Fibroblast of lung (primary cell): Measurements from ENCODE around the gene SLC6A12. TPM values are rescaled to one million over a fixed set of nuclear protein-coding genes. Genes with fewer than 3 reads are reported as not detected.

ENCODE experiments used
- DNase-seq, 2 donors: peaks; one replicate each; pipeline versions ENCODE4 v3.0.0 to v3.0.0-alpha.2; 2010; ENCODE audit warnings: low read depth in 2 of 2
- H2AFZ ChIP-seq: 2 replicates; pipeline ENCODE4 v1.5.1; 2012; ENCODE audit warnings: low read length, control low read depth, inconsistent platforms
- H3K27ac ChIP-seq: 2 replicates; pipeline ENCODE4 v1.5.1; 2011; ENCODE audit warnings: low read length, control low read depth; ENCODE audit not compliant: insufficient read depth
- H3K27me3 ChIP-seq: 2 replicates; pipeline ENCODE4 v1.5.1; 2011; ENCODE audit warnings: mild to moderate bottlenecking, low read length; ENCODE audit not compliant: control insufficient read depth, insufficient read depth
- H3K36me3 ChIP-seq: 2 replicates; pipeline ENCODE4 v1.5.1; 2011; ENCODE audit warnings: low read length; ENCODE audit not compliant: control insufficient read depth, insufficient read depth
- H3K4me1 ChIP-seq: 2 replicates; pipeline ENCODE4 v1.5.1; 2011; ENCODE audit warnings: low read length; ENCODE audit not compliant: control insufficient read depth, insufficient read depth; ENCODE audit errors: extremely low read depth
- H3K4me2 ChIP-seq: 2 replicates; pipeline ENCODE4 v1.5.1; 2011; ENCODE audit warnings: low read length, control low read depth; ENCODE audit not compliant: insufficient read depth; ENCODE audit errors: extremely low read depth
- H3K4me3 ChIP-seq, 4 experiments: fragments of 200-600 bp in 1 of 4; sonication (generic) in 1 of 4; replicated peaks in 1 of 4; 2 replicates each; pipeline ENCODE4 v1.5.1; 2011 to 2016; ENCODE audit warnings: low read length in 4 of 4, low read depth in 3 of 4, mild to moderate bottlenecking in 3 of 4, control low read depth in 2 of 4, inconsistent platforms in 1 of 4, mixed read lengths in 1 of 4; ENCODE audit not compliant: insufficient read depth in 1 of 4; ENCODE audit errors: control extremely low read depth in 1 of 4
- H3K79me2 ChIP-seq: 2 replicates; pipeline ENCODE4 v1.5.1; 2012; ENCODE audit warnings: mild to moderate bottlenecking, low read length, inconsistent platforms; ENCODE audit not compliant: control insufficient read depth, insufficient read depth
- H3K9ac ChIP-seq: 2 replicates; pipeline ENCODE4 v1.5.1; 2011; ENCODE audit warnings: mild to moderate bottlenecking, low read length, control low read depth; ENCODE audit not compliant: insufficient read depth
- H3K9me3 ChIP-seq: 2 replicates; pipeline ENCODE4 v1.5.1; 2012; ENCODE audit warnings: low read depth, low read length; ENCODE audit not compliant: control insufficient read depth, insufficient read depth
- H4K20me1 ChIP-seq: 2 replicates; pipeline ENCODE4 v1.5.1; 2011; ENCODE audit warnings: low read length; ENCODE audit not compliant: control insufficient read depth, insufficient read depth; ENCODE audit errors: extremely low read depth
- EZH2 ChIP-seq: IDR thresholded peaks from 2 replicates; pipeline ENCODE4 v1.5.1; 2012; ENCODE audit warnings: low read length, control low read depth, mild to moderate bottlenecking; ENCODE audit errors: missing control alignments
- polyA plus RNA-seq, 2 donors: library from polyadenylated mRNA; depleted of rRNA in 1 of 2; stranded (reverse) in 1 of 2; unstranded in 1 of 2; fragments of >200 nt; gene quantifications; 2 replicates each; pipeline ENCODE4 v1.2.1, GENCODE V29; 2011 to 2012; ENCODE audit warnings: missing spikeins in 1 of 2
- total RNA-seq: library from RNA; depleted of rRNA; stranded (reverse); fragments of >200 nt; gene quantifications from 2 replicates; pipeline ENCODE4 v1.2.1, GENCODE V29; 2014
- TF ChIP-seq, protein P1 (sequence below), 2 donors: IDR thresholded peaks in 1 of 2; conservative IDR thresholded peaks in 1 of 2; 1 replicate in 1 of 2; 2 replicates in 1 of 2; pipeline ENCODE4 v1.5.1; 2011 to 2012; ENCODE audit warnings: low read length in 2 of 2, control low read depth in 1 of 2, inconsistent platforms in 1 of 2, low read depth in 1 of 2, mild to moderate bottlenecking in 1 of 2

Gene SLC6A12
- total and polyA plus RNA-seq, 2 donors (not counting 1 experiment from before 2014, with no cell fraction given), result not detected

DNA sequence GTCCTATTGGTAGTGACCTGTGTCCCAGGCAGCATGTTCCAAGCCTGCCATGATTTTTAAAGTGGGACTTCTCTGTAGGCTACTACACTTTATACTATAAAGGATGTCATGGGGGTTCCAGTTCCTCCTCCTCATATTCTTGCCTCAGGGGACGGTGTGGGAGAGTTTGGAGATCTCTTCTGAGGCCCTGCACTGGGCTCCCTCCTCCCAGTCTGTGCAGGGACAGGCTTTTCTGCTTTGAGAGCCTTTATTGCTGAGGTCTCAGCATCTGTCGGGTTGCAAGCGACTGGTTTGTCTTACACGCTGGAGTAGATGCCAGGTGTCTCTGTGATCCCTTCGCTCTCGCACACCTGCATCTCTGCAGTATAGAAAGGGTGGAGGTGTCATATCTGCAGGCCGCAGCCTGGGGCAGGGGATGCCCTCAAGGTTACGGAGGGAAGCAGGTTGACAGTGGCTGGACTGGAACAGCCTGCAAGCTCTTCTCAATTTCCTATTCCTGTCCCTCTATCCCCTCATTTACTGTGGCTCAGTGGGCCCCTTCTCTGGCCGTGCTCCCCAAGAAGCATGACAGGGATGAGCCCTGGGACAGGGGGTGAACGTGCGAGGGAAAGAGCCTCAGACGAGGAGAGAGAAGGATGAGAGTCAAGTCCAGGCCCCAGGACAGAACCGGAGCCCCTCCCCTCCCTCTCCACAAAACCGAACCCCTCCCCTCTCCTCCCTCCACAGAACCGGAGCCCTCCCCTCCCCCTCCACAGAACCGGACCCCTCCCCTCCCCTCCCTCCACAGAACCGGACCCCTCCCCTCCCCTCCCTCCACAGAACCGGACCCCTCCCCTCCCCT, 51.3 kb downstream of the SLC6A12 start:
- no peak for DNase-seq
- H3K27ac ChIP-seq, result no peak overlapping the region
- H4K20me1 ChIP-seq, result no peaks in the 10 kb centered on the region

DNA sequence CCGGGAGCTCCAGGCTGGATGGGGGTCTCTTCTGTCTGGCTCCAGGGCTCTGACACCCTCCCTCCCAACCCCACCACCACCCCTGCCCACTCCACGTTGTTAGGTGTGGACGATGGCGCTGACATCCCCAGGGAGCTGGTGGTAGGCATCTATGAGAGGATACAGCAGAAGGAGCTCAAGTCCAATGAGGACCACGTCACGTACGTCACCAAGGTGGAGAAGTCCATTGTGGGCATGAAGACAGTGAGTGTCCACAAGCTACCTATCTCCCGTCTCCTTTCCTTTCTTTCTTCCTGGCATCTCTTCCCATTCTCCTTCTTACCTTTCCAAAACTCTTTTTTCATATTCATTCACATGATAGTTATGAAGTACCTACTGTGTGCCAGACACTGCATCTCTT, 52.1 kb downstream of the SLC6A12 start:
- DNase-seq, result no peak
- Histone ChIP-seq H3K27ac (no peak overlapping the region), H3K9me3 (no peaks in the 10 kb centered on the region), H3K4me1 (no peaks in the 10 kb centered on the region), H3K36me3 (no peaks in the 10 kb centered on the region), H3K27me3 (peaks cover 4% of the 10 kb centered on the region), H3K4me3 (no peak overlapping the region), H3K4me2 (no peak overlapping the region), H3K79me2 (no peaks in the 10 kb centered on the region), H4K20me1 (no peaks in the 10 kb centered on the region), H3K9ac (no peak overlapping the region), H2AFZ (no peak overlapping the region)
- TF ChIP-seq, protein P1, sequence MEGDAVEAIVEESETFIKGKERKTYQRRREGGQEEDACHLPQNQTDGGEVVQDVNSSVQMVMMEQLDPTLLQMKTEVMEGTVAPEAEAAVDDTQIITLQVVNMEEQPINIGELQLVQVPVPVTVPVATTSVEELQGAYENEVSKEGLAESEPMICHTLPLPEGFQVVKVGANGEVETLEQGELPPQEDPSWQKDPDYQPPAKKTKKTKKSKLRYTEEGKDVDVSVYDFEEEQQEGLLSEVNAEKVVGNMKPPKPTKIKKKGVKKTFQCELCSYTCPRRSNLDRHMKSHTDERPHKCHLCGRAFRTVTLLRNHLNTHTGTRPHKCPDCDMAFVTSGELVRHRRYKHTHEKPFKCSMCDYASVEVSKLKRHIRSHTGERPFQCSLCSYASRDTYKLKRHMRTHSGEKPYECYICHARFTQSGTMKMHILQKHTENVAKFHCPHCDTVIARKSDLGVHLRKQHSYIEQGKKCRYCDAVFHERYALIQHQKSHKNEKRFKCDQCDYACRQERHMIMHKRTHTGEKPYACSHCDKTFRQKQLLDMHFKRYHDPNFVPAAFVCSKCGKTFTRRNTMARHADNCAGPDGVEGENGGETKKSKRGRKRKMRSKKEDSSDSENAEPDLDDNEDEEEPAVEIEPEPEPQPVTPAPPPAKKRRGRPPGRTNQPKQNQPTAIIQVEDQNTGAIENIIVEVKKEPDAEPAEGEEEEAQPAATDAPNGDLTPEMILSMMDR (conservative IDR thresholded peaks at IDR 0.05 in 1 of 2, IDR thresholded peaks at IDR 0.05 in 1 of 2; ENCODE audit: low read depth in 1 of 2, low read length in 2 of 2), result no peak
- TF ChIP-seq EZH2, result no peak

More for the DNA sequence above, 51.3 kb downstream of the SLC6A12 start:
- no peak overlapping the region for H3K4me3 ChIP-seq
- no peaks in the 10 kb centered on the region for H3K79me2 ChIP-seq
- no peak overlapping the region for H3K4me2 ChIP-seq
- no peaks in the 10 kb centered on the region for H3K4me1 ChIP-seq
- peaks cover 6% of the 10 kb centered on the region for H3K27me3 ChIP-seq
- TF ChIP-seq, protein P1 (conservative IDR thresholded peaks at IDR 0.05 in 1 of 2, IDR thresholded peaks at IDR 0.05 in 1 of 2; ENCODE audit: low read depth in 1 of 2, low read length in 2 of 2), result no peak
- TF ChIP-seq EZH2, result no peak
- no peak overlapping the region for H2AFZ ChIP-seq
- H3K36me3 ChIP-seq, result no peaks in the 10 kb centered on the region
- H3K9ac ChIP-seq, result no peak overlapping the region
- no peaks in the 10 kb centered on the region for H3K9me3 ChIP-seq

DNA sequence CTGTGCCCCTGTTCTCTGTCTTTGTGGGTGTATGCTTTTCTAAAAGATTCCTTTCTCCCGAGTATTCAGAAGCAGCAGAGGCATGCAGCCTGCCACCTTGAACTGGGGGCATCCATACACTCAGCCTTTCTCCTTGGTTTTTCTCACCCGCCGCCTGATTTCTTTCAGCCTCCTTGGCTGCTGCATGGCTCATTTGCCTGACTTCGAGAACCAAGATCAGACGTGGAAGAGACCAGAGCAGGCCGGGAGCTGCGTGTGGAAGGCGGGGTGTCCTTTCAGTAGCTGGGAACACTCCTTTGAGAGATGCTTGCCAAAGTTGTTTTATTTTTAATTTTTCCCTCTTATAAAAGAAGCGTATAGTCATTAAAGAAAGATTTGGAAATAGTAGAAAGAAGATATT, 53.1 kb downstream of the SLC6A12 start:
- Histone ChIP-seq H3K79me2 (no peaks in the 10 kb centered on the region), H3K4me2 (no peak overlapping the region), H3K27ac (no peak overlapping the region), H4K20me1 (no peaks in the 10 kb centered on the region), H2AFZ (no peak overlapping the region), H3K9ac (no peak overlapping the region), H3K4me1 (no peaks in the 10 kb centered on the region), H3K9me3 (no peaks in the 10 kb centered on the region), H3K27me3 (peaks cover 5% of the 10 kb centered on the region), H3K4me3 (no peak overlapping the region), H3K36me3 (no peaks in the 10 kb centered on the region)
- TF ChIP-seq, protein P1 (conservative IDR thresholded peaks at IDR 0.05 in 1 of 2, IDR thresholded peaks at IDR 0.05 in 1 of 2; ENCODE audit: low read depth in 1 of 2, low read length in 2 of 2), result no peak
- DNase-seq, result no peak
